Activated CD4-positive, alpha-beta memory T cell treated with anti-CD3 and anti-CD28 coated beads for 36 hours (primary cell): ENCODE measurements around the gene PLXDC2. TPM values are rescaled to one million over a fixed set of nuclear protein-coding genes. Genes with fewer than 3 reads are reported as not detected.

ENCODE experiments used
- CTCF ChIA-PET: fragments of 350-600 bp; sonication (Branson Sonifier 250); formaldehyde crosslinking; loops from one replicate; lab custom pipeline; 2021; ENCODE audit warnings: antibody characterized with exemption, inconsistent platforms; lab: Charles Lee
- POLR2A ChIA-PET: fragments of 350-600 bp; sonication (Branson Sonifier 250); formaldehyde crosslinking; loops from one replicate; lab custom pipeline; 2021; ENCODE audit warnings: antibody characterized with exemption; lab: Charles Lee
- DNase-seq: peaks from one replicate; pipeline ENCODE4 v3.0.0-alpha.2; 2020
- H3K27ac Mint-ChIP-seq: one replicate; pipeline ENCODE4 v1.8.0; 2021; ENCODE audit warnings: mixed read lengths
- H3K27me3 Mint-ChIP-seq: one replicate; pipeline ENCODE4 v1.8.0; 2021; ENCODE audit warnings: mixed read lengths
- H3K36me3 Mint-ChIP-seq: one replicate; pipeline ENCODE4 v1.8.0; 2021; ENCODE audit warnings: mixed read lengths
- H3K4me1 Mint-ChIP-seq: one replicate; pipeline ENCODE4 v1.8.0; 2021; ENCODE audit warnings: low read depth, mixed read lengths
- H3K4me3 Mint-ChIP-seq: one replicate; pipeline ENCODE4 v1.8.0; 2021; ENCODE audit warnings: mild to moderate bottlenecking, mixed read lengths
- H3K9me3 Mint-ChIP-seq: one replicate; pipeline ENCODE4 v1.8.0; 2021; ENCODE audit warnings: mixed read lengths
- intact Hi-C: fragments of 100-400 bp; cut with micrococcal nuclease; formaldehyde crosslinking; loops from one replicate; pipeline ENCODE4 v1.15.1; 2023
- total RNA-seq, 2 experiments: library from RNA; stranded (reverse); gene quantifications; one replicate each; pipeline ENCODE4 v1.2.3, GENCODE V29; 2021

Gene PLXDC2
- total RNA-seq, 2 experiments from 2014 or later, result not detected

- H3K27me3 Mint-ChIP-seq, result no peaks in the 10 kb centered on the region
These were observed 329.8 kb downstream of the PLXDC2 start for GRCh38 chr10:20146004-20146403.

GRCh38 chr10:20147684-20148083 lies 331.5 kb downstream of the PLXDC2 start:
- ChIA-PET POLR2A (no interaction called here), CTCF (no interaction called here)
- H3K4me1 Mint-ChIP-seq, result no peaks in the 10 kb centered on the region
- H3K9me3 Mint-ChIP-seq, result peaks cover 5% of the 10 kb centered on the region
- no peaks in the 10 kb centered on the region for H3K36me3 Mint-ChIP-seq
- H3K27ac Mint-ChIP-seq, result no peak overlapping the region
- intact Hi-C loops, result no loop called here
- H3K27me3 Mint-ChIP-seq, result no peaks in the 10 kb centered on the region
- no peak for DNase-seq
- H3K4me3 Mint-ChIP-seq, result no peak overlapping the region

More at GRCh38 chr10:20146004-20146403, 329.8 kb downstream of the PLXDC2 start:
- CTCF ChIA-PET, result no interaction called here
- Mint-ChIP-seq H3K4me3 (no peak overlapping the region), H3K4me1 (no peaks in the 10 kb centered on the region), H3K27ac (no peak overlapping the region), H3K9me3 (peaks cover 5% of the 10 kb centered on the region), H3K36me3 (no peaks in the 10 kb centered on the region)
- DNase-seq, result no peak
- POLR2A ChIA-PET, result no interaction called here
- intact Hi-C loops, result no loop called here

GRCh38 chr10:20156511-20156910 lies 340.3 kb downstream of the PLXDC2 start:
- no peak overlapping the region for H3K4me3 Mint-ChIP-seq
- H3K4me1 Mint-ChIP-seq, result no peaks in the 10 kb centered on the region
- peaks cover 6% of the 10 kb centered on the region for H3K9me3 Mint-ChIP-seq
- no peak for DNase-seq
- CTCF ChIA-PET, result no interaction called here
- H3K27me3 Mint-ChIP-seq, result no peaks in the 10 kb centered on the region
- H3K36me3 Mint-ChIP-seq, result no peaks in the 10 kb centered on the region
- POLR2A ChIA-PET, result no interaction called here
- H3K27ac Mint-ChIP-seq, result no peak overlapping the region
- intact Hi-C loops, result no loop called here

GRCh38 chr10:20157314-20157713 lies 341.1 kb downstream of the PLXDC2 start:
- Mint-ChIP-seq H3K4me1 (no peaks in the 10 kb centered on the region), H3K4me3 (no peak overlapping the region), H3K27me3 (no peaks in the 10 kb centered on the region), H3K27ac (no peak overlapping the region), H3K9me3 (peaks cover 6% of the 10 kb centered on the region), H3K36me3 (no peaks in the 10 kb centered on the region)
- DNase-seq, result no peak
- intact Hi-C loops, result no loop called here
- CTCF ChIA-PET, result no interaction called here
- POLR2A ChIA-PET, result interaction anchor here (0.5 kb wide), 1 partner anchor 535 kb away, joined by 3 read pairs; no protein-coding TSS in a partner anchor

DNA sequence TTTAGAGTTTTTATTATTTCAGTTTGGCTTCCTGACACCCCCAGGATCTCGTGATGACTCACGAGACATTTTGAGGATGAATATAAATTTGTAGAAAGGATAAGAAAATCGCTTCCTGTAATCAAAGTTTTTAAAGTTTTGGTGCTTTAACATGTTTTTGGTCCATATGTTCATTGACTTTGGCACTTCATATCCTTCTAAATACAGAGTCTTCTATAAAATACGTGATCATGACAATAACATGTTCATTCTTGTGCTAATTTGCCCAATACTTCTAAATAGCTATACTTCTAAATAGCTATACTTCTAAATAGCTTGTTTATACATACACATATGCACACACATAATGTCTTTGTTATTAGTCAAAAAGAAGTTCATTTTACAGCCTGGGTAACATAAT lies 341.9 kb downstream of the PLXDC2 start:
- ChIA-PET CTCF (no interaction called here), POLR2A (no interaction called here)
- Mint-ChIP-seq H3K9me3 (peaks cover 6% of the 10 kb centered on the region), H3K36me3 (no peaks in the 10 kb centered on the region), H3K27me3 (no peaks in the 10 kb centered on the region), H3K4me1 (no peaks in the 10 kb centered on the region), H3K4me3 (no peak overlapping the region), H3K27ac (no peak overlapping the region)
- no peak for DNase-seq
- intact Hi-C loops, result no loop called here

GRCh38 chr10:20162123-20162522 lies 345.9 kb downstream of the PLXDC2 start:
- Mint-ChIP-seq H3K36me3 (no peaks in the 10 kb centered on the region), H3K4me1 (no peaks in the 10 kb centered on the region), H3K27ac (no peak overlapping the region), H3K9me3 (peaks cover 4% of the 10 kb centered on the region), H3K27me3 (no peaks in the 10 kb centered on the region), H3K4me3 (no peak overlapping the region)
- ChIA-PET CTCF (no interaction called here), POLR2A (no interaction called here)
- DNase-seq, result no peak
- intact Hi-C loops, result no loop called here

DNA sequence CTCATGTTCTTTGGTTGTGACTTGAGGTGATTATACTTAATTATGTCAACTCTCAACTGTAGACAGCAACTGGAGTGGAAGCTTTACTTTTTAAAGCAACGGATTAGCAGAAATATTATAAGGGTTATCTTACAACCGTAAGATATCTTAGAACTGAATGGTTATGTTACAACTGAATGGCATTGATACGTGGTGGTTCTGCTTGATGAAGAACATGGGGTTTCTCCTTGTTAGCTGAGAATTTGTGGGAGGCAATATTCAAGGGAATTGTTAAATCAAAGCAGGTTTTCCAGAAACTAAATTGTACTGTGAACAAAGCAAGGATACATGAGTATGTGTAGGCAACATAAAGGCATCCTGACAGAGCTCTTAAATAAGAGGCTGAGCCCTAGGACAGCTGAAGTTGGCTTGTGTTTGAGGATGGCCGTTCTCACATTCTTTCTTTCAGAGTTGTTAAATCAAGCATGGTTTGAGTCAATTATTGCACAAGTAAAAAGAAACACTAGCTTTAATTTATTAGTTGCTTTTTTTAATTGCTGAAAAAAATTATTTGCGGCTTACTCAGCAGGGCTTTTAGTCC lies 350.0 kb downstream of the PLXDC2 start:
- POLR2A ChIA-PET, result interaction anchor here (0.5 kb wide), 1 partner anchor 68 kb away, joined by 3 read pairs; no protein-coding TSS in a partner anchor
- CTCF ChIA-PET, result no interaction called here
- Mint-ChIP-seq H3K27me3 (no peaks in the 10 kb centered on the region), H3K4me1 (no peaks in the 10 kb centered on the region), H3K4me3 (no peak overlapping the region), H3K27ac (no peak overlapping the region), H3K9me3 (no peaks in the 10 kb centered on the region), H3K36me3 (no peaks in the 10 kb centered on the region)
- no peak for DNase-seq
- intact Hi-C loops, result no loop called here

DNA sequence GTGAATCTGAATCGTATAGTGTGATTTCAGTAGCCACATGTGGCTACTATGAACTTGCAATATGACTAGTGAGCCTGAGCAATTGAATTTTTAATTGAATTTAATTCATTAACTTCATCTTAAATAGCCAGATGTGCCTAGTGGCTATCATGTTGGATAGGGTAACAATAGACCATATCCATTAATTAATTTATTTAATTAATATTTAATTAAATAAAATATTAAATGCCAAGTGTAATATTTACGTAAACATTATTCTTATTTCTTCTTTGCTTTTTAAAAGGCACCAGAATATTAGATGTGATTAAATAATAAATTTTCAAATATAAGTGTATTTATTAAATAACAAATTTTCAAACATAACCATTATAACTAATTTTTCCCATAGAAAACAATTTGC lies 354.4 kb downstream of the PLXDC2 start:
- DNase-seq, result no peak
- POLR2A ChIA-PET, result no interaction called here
- no peak overlapping the region for H3K4me3 Mint-ChIP-seq
- CTCF ChIA-PET, result no interaction called here
- no peaks in the 10 kb centered on the region for H3K4me1 Mint-ChIP-seq
- no peaks in the 10 kb centered on the region for H3K27me3 Mint-ChIP-seq
- intact Hi-C loops, result no loop called here
- H3K36me3 Mint-ChIP-seq, result no peaks in the 10 kb centered on the region
- no peaks in the 10 kb centered on the region for H3K9me3 Mint-ChIP-seq
- no peak overlapping the region for H3K27ac Mint-ChIP-seq

GRCh38 chr10:20173046-20173445 lies 356.8 kb downstream of the PLXDC2 start:
- intact Hi-C loops, result no loop called here
- ChIA-PET CTCF (no interaction called here), POLR2A (no interaction called here)
- no peaks in the 10 kb centered on the region for H3K4me1 Mint-ChIP-seq
- no peak for DNase-seq
- no peak overlapping the region for H3K4me3 Mint-ChIP-seq
- H3K27ac Mint-ChIP-seq, result no peak overlapping the region
- H3K36me3 Mint-ChIP-seq, result no peaks in the 10 kb centered on the region
- no peaks in the 10 kb centered on the region for H3K27me3 Mint-ChIP-seq
- H3K9me3 Mint-ChIP-seq, result no peaks in the 10 kb centered on the region

- CTCF ChIA-PET, result no interaction called here
- Mint-ChIP-seq H3K4me3 (no peak overlapping the region), H3K4me1 (no peaks in the 10 kb centered on the region), H3K27ac (no peak overlapping the region), H3K27me3 (no peaks in the 10 kb centered on the region), H3K36me3 (no peaks in the 10 kb centered on the region), H3K9me3 (peaks cover under 1% of the 10 kb centered on the region)
- no peak for DNase-seq
- intact Hi-C loops, result no loop called here
- POLR2A ChIA-PET, result no interaction called here
These were observed 359.5 kb downstream of the PLXDC2 start for GRCh38 chr10:20175719-20176118.

DNA sequence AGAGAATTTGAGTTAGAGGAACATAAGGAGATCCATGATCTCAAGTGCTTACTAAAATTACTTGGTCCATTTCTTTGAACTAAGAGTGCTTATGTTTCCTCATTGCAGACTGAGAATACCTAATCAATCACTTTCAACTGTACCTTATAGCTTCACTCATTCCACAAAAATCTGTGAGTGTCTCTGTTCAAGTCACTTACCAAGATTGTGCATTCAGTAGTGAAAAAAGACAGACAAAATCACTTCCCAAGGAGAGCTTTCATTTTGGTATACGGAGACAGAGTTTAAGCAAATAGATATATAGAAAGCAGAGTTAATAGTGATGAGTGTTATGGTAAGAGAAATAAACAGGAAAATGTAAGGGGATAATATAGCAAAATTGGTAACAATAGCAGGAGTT lies 364.5 kb downstream of the PLXDC2 start:
- ChIA-PET POLR2A (no interaction called here), CTCF (no interaction called here)
- Mint-ChIP-seq H3K27ac (no peak overlapping the region), H3K4me3 (no peak overlapping the region), H3K27me3 (no peaks in the 10 kb centered on the region), H3K36me3 (no peaks in the 10 kb centered on the region), H3K9me3 (peaks cover 5% of the 10 kb centered on the region), H3K4me1 (no peaks in the 10 kb centered on the region)
- intact Hi-C loops, result no loop called here
- DNase-seq, result no peak

DNA sequence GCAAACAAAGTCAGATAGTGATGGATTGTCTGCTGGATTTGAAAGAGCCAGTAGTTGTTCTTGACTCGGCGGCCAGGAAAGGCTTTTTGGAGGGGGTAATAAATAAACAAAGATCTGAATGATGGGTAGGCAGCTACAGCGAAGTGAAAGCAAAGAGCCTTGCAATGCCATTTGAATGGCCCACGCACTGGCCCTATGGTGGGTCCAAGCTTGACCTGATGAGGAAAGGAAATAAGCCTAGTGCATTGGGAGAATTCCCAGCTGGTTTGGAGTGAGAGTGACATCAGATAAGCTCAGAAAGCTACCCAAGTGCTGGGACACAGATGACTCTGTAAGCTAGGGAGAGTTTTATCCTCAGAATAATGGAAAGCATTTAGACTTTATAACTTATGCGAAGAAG lies 365.2 kb downstream of the PLXDC2 start:
- H3K27ac Mint-ChIP-seq, result no peak overlapping the region
- no peaks in the 10 kb centered on the region for H3K27me3 Mint-ChIP-seq
- intact Hi-C loops, result no loop called here
- DNase-seq, result no peak
- ChIA-PET POLR2A (no interaction called here), CTCF (no interaction called here)
- peaks cover 6% of the 10 kb centered on the region for H3K9me3 Mint-ChIP-seq
- no peaks in the 10 kb centered on the region for H3K36me3 Mint-ChIP-seq
- H3K4me3 Mint-ChIP-seq, result no peak overlapping the region
- no peaks in the 10 kb centered on the region for H3K4me1 Mint-ChIP-seq

DNA sequence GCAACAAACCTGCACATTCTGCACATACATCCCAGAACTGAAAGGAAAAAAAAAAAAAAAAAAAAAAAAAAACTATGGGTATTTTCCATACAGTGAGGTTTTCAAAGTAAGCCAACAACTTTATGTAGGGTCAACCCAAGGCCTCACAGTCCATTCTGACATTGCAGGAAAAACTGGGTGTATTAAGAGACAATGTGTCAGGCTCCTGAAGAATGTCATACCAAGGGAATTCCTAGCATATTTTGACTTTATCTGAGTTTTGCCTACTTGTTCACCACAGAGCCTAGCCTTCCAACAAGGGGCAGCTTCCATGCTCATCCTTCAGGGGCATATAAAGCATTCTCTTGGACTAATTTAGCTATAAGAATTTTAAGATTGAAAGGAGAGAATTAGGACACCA lies 368.9 kb downstream of the PLXDC2 start:
- peaks cover 14% of the 10 kb centered on the region for H3K9me3 Mint-ChIP-seq
- no peaks in the 10 kb centered on the region for H3K36me3 Mint-ChIP-seq
- POLR2A ChIA-PET, result no interaction called here
- intact Hi-C loops, result no loop called here
- H3K27me3 Mint-ChIP-seq, result no peaks in the 10 kb centered on the region
- H3K27ac Mint-ChIP-seq, result no peak overlapping the region
- CTCF ChIA-PET, result no interaction called here
- no peaks in the 10 kb centered on the region for H3K4me1 Mint-ChIP-seq
- DNase-seq, result no peak
- no peak overlapping the region for H3K4me3 Mint-ChIP-seq
